Stimulated activated CD4-positive, alpha-beta T cell treated with anti-CD3 and anti-CD28 coated beads, Interleukin-15, amount 100 ng/mL, for 24 hours (primary cell): Measurements from ENCODE around the gene C3orf18.

Experiments used
- DNase-seq: peaks from one replicate; pipeline ENCODE4 v3.0.0-alpha.2; 2020

The C3orf18 gene

GRCh38 chr3:50567386-50568167 is at the start of gene C3orf18:
Gene C3orf18, minus strand, starts transcription at chr3:50567747. Its CDS starts 2,048 bp downstream, at chr3:50565699.
- peak; percentile 98 for DNase-seq

DNA sequence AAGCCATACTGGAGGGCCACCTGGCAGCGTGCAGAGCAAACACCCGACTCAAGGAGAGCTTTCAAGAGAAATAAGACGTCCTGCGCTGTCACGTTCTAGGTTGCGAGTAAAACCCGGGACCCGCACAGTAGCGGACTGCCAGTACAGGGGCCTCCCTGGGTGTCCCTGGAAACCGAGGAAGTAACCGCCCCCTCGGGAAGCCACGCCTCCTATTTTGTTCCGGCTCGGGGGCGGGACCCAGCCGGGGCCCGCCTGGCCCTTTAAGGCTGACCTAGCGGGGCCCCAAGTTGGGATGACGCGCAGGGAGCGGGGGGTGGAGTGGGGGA is 49.2 kb upstream of the C3orf18 start:
- DNase-seq, result peak; percentile 97

DNA sequence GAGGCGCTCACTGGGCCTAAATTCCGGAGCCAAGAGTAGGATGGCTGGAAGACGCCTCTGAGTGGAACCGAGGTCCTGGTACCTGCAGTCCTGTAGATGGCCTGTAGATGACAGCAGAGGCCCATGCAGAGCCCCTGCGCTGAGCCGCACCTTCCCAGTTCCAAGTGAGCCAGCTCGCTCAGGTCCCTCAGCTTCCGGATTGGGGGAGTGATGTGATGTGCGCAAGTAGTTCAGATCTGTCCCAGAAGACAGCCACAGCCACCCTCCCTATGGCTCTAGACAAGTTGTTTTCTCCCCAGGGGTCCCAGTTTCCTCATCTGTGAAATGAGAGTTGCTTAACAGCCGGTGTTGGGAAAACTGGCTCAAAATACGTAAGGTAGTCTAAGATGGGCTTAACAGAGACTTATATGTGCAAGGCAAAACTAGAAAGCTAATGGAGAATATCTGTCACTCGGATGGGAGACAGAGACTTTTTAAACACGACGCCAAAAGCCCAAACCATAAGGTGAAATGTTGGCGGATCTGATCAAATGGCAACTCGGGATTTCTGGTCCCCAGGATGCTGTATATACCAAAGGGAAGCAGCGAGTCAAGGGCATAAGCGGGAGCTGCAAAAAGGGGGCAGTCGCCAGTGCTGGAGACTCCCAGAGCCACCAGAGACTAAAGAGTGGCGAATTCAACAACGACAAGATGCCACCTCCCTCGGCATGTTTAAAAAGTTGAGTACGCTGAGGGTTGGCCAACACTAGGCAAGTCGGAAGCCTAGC is 48.6 kb upstream of the C3orf18 start:
- DNase-seq, result peak; percentile 91

GRCh38 chr3:50615190-50615589 is 47.6 kb upstream of the C3orf18 start:
- no peak for DNase-seq

DNA sequence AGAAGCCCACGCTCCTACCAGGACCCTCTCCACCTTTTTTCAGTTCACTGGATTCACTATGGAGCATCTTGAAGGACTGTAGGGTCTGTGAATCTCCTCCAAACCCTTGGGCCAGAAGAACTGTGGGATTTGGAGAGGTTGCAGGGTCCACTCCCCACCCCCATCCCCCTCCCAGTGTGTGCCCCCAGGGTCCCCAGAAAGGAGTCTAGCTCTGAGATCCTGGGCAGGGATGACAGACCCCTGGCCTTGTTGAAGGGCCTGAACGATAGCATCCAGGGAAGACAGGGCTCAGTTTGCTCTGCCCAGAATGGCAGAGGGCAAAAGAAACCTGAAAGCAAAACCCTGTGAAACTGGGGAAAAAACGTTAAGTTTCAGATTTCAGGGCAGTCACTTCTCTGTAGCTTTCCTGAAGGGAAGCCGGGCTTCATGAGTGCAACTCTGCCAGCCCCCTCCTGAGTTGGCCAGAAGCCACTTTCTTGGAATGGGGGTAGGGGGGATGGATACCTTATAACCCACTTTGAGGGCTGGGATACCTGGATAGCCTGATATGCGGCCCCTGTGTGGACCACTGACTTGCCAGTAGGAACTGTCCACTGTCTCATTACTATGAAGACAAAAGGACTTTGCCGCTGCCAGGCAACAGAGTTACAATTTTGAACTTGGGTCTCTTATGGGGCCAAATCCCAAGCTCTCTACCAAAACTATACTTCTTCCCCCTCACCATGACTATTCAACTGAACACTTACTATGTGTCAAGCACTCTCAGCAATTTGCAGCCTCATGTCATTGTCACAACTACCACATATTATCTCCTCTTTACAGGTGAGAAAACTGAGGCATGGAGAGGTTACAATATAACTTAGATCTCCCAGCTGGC is 45.7 kb upstream of the C3orf18 start:
- peak; percentile 34 for DNase-seq

DNA sequence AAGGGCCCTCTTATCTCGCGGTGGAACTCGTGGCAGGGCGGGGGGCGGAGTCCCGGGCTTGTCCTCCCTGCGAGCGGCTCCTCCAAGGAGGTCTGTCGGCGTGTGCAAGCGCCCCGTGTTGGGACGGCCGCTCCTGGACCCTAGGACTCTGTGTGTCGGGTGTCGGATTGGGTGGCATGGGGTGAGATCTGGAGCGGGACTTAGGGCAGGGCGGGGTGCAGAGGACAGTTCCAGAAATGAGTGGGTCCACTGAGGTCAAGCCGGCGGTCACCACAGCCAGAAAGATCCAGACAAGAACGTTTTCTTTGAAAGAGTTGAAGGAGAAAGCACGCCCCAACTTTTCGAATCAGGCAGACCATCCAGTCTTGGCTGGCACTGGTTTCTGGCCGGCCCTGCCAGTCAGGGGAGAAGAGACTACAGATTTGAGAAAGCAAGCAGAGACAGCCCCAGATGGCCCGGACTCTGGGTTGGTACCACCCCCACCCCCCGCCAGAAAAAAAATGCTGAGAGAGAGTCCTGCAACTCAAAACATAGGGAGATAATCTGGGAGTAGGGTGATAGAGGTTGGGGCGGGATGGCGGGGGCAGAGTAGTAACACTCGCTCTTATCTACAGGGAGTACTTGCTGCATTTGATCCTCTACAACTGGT is 44.8 kb upstream of the C3orf18 start:
- no peak for DNase-seq

GRCh38 chr3:50611464-50612233 is 44.1 kb upstream of the C3orf18 start, which contains the start of gene CISH:
Gene CISH, minus strand, starts transcription at chr3:50611774. Its CDS starts 124 bp downstream, at chr3:50611650.
- peak; percentile 99 for DNase-seq

DNA sequence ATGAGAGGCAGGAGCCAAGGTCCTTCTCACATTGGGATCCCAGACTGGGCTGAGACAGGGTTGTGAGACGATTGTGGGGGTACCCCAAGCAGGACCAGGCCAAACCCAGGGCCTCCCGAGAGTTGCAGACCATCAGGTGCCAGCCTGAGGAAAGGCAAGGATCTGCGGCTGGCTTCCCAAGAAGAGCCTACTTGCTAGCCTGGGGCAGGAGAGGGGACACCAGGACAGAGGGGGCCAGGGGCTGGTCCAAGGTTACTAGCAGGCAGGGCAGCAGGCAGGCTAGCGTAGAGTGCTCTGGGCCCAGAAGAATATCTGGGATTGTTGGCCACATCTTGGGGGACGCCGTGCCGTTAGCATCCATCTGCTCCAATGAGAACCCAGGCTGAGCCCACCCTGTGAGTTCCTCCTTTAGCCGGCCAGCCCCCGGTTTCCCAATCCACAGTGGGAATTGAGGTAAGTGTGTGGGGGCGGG is 43.5 kb upstream of the C3orf18 start:
- DNase-seq, result no peak

- DNase-seq, result peak; percentile 75
Measured at GRCh38 chr3:50610181-50610971, 42.8 kb upstream of the C3orf18 start.

- peak; percentile 55 for DNase-seq
Measured at GRCh38 chr3:50609763-50610085, 42.2 kb upstream of the C3orf18 start.

DNA sequence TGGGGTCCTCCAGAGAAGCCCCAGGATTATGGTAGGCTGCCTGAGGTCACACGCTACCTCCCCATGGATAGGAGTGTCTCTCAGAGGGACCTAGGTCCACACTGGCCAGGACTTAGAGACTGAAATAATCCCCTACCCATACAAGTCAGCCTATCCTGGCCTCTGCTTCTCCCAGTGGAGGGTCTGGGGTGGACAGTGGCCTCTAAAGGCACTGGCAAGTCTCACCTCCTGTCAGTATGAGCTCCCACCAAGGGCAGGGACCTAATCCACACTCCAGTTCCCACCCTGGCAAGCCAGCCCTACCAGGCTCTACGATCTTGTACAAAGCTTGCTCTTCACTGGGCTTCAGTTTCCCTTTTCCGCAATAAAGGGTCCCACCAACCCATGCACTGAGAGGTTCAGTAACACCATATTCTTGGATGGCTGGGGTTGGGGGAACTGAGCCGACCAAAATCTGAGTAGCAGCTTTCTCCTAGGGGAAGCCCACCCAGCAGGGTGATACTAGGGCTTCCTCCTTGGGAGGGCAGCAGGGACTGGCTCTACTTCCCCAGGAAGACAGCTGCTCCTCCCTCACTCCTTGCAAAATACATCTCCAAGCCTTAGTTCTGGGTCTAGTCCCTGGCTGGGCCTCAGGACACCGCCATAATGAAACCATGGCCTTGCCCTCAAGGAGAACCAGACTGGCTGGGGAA is 41.7 kb upstream of the C3orf18 start:
- peak; percentile 49 for DNase-seq

DNA sequence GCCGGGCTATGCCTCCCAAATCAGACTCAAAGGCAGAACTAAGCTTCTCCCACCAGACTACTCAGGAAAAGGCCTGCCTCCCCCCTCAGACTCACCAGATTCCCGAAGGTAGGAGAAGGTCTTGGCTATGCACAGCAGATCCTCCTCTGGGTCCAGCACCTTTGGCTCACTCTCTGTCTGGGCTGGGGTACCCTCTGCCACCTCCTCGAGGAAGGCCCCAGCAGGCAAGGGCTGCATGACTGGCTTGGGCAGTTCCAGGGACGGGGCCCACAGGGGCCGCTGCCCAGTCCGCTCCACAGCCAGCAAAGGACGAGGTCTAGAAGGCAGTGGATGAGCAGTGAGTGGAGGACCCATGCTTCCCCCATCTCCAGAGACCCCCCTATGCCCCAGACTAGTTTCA is 40.7 kb upstream of the C3orf18 start:
- DNase-seq, result peak; percentile 49

DNA sequence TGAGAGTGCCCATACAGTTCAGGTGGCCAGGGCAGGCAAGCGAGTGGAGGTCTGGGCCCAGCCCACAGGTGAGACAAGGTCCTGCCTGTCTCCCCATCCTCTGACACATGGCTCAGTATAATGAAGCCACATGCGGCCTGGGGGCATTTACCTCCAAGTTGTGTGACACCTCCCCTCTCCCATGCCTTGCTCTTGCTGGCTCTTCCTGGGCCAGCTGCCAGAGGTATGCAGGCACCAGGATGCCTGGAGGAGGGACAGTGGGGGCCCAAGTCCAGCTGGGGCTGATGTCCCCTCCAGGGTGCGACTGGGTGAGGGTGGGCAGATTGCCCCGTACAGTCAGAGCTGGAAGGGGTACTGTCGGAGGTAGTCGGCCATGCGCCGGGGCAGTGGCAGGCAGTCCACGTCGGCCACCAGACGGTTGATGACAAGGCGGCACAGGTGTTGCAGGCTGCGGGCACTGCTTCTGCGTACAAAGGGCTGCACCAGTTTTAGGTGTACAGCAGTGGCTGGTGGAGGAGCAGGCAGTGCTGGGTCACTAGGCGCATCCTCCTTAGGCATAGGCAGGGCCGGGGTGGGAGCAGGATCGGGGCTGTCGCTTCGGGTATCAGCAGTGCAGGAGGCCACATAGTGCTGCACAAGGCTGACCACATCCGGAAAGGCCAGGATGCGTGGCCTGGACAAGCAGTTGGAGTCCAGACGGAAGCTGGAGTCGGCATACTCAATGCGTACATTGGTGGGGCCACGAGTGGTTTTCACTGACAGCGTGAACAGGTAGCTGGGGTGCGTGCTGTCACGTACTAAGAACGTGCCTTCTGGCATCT is 39.9 kb upstream of the C3orf18 start:
- DNase-seq, result peak; percentile 63

- DNase-seq, result peak; percentile 53
Measured at GRCh38 chr3:50606596-50606995, 39.0 kb upstream of the C3orf18 start.

GRCh38 chr3:50605901-50606326 is 38.4 kb upstream of the C3orf18 start:
- DNase-seq, result peak; percentile 44

DNA sequence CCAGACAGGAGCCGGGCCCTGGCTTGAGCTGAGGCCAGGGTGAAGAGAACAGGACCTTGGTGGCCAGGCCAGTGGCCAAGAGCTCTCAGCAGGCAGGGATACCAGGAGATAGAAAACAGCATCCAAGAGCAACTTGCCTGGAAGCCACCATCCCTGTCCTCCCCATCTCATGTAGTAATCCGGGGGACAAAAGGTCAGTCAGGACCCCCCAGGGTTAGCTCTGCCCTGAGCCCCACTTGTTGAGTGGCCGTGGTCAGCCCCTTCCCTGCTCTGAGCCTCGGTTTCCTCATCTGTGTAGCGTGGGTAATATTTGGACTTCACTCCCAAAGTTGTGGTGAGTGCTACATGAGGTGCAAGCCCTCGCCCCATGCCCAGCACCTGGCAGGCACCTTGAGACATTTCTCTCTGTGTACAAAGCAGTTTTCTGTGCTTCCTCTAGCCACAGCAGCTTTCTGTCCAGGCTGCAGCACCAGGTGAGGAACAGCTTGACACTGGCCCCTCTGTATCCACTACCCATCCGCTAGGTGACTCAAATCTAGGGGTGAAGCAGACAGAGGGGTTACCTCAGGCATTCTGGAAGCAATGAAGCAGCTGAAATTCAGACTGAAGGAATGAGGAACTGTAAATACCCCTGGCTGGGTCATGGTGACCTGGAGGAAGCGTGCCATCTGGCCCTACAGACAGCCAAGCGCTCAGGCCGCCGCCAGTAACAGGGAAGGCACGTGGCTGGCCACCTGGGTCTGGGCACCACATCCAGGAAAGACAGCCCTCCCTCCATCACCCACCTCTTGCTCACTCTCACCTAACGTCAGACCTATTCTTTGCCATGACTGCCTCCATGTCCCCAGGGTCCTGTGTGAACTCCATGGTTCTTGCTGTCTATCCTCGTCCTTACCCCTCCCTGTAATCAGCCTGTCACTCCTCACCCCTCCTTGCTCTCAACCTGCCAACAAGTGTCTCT is 37.4 kb upstream of the C3orf18 start:
- peak; percentile 48 for DNase-seq

GRCh38 chr3:50604110-50604621 is 36.6 kb upstream of the C3orf18 start:
- peak; percentile 43 for DNase-seq
